B cell (primary cell): Measurements from ENCODE around the gene NHEJ1. TPM values are rescaled to one million over a fixed set of nuclear protein-coding genes. Genes with fewer than 3 reads are reported as not detected.

Experiments used
- ATAC-seq: fragments of 200-7000 bp; cut with Tn5 transposase; one replicate; pipeline ENCODE4 v1.10.0; 2021; ENCODE audit warnings: low read depth, mild to moderate bottlenecking, moderate number of reproducible peaks, moderate library complexity
- CTCF ChIA-PET: fragments of 350-600 bp; sonication (Branson Sonifier 250); formaldehyde crosslinking; loops from one replicate; lab custom pipeline; 2021; ENCODE audit warnings: antibody characterized with exemption, inconsistent platforms; lab: Charles Lee
- POLR2A ChIA-PET: fragments of 350-600 bp; sonication (Branson Sonifier 250); formaldehyde crosslinking; loops from one replicate; lab custom pipeline; 2021; ENCODE audit warnings: antibody characterized with exemption; lab: Charles Lee
- DNase-seq: peaks from one replicate; pipeline ENCODE4 v3.0.0; 2013
- H2AFZ ChIP-seq: 2 replicates; pipeline ENCODE4 v1.6.1; 2012; ENCODE audit warnings: mild to moderate bottlenecking, low read depth, low read length; ENCODE audit not compliant: insufficient read depth, poor library complexity, severe bottlenecking
- H3K27ac ChIP-seq, 2 donors: 1 replicate in 1 of 2; 2 replicates in 1 of 2; pipeline ENCODE4 v1.5.1; 2012 to 2013; ENCODE audit warnings: low read length in 2 of 2, mild to moderate bottlenecking in 2 of 2, moderate library complexity in 1 of 2
- H3K27me3 ChIP-seq, 4 experiments: fragments of 200-600 bp in 1 of 4; sonication (generic) in 1 of 4; replicated peaks in 1 of 4; 1 replicate in 2 of 4; 2 replicates in 2 of 4; pipeline versions ENCODE4 v1.6.1 to v1.7.0; 2013 to 2016; ENCODE audit warnings: low read length in 3 of 4, mild to moderate bottlenecking in 2 of 4, mixed read lengths in 1 of 4, moderate library complexity in 1 of 4; ENCODE audit not compliant: insufficient read depth in 4 of 4, control insufficient read depth in 3 of 4; ENCODE audit errors: control extremely low read depth in 1 of 4
- H3K36me3 ChIP-seq, 2 experiments: replicated peaks in 1 of 2; 1 replicate in 1 of 2; 2 replicates in 1 of 2; pipeline versions ENCODE4 v1.6.1 to v1.7.1; 2013; ENCODE audit warnings: low read length in 1 of 2; ENCODE audit not compliant: insufficient read depth in 2 of 2, control insufficient read depth in 1 of 2; ENCODE audit errors: control extremely low read depth in 1 of 2, extremely low read depth in 1 of 2
- H3K4me1 ChIP-seq, 2 donors: fragments of 200-600 bp in 1 of 2; sonication (generic) in 1 of 2; 1 replicate in 1 of 2; 2 replicates in 1 of 2; pipeline versions ENCODE4 v1.5.1 to v1.6.1; 2013 to 2017; ENCODE audit warnings: low read length in 2 of 2; ENCODE audit not compliant: control insufficient read depth in 2 of 2, insufficient read depth in 2 of 2
- H3K4me2 ChIP-seq: replicated peaks from 2 replicates; pipeline ENCODE3; 2012; ENCODE audit warnings: mild to moderate bottlenecking, low read depth, low read length; ENCODE audit not compliant: poor library complexity, severe bottlenecking
- H3K4me3 ChIP-seq, 5 experiments: fragments of 200-600 bp in 1 of 5; sonication (generic) in 1 of 5; 1 replicate in 3 of 5; 2 replicates in 2 of 5; pipeline versions ENCODE4 v1.5.1 to v1.7.0; 2011 to 2016; ENCODE audit warnings: low read length in 4 of 5, mild to moderate bottlenecking in 4 of 5, low read depth in 2 of 5, control low read depth in 1 of 5, moderate library complexity in 1 of 5; ENCODE audit not compliant: insufficient read depth in 1 of 5; ENCODE audit errors: control extremely low read depth in 1 of 5, extremely low read depth in 1 of 5
- H3K79me2 ChIP-seq: fragments of 200-600 bp; sonication (generic); one replicate; pipeline ENCODE4 v1.6.0; 2016; ENCODE audit warnings: low read length; ENCODE audit not compliant: control insufficient read depth, insufficient read depth
- H3K9ac ChIP-seq: fragments of 200-600 bp; sonication (generic); 2 replicates; pipeline ENCODE4 v1.6.1; 2017; ENCODE audit warnings: mild to moderate bottlenecking, low read length, moderate library complexity
- H3K9me3 ChIP-seq, 3 donors: one replicate each; pipeline versions ENCODE4 v1.6.1 to v1.7.1; 2013; ENCODE audit warnings: low read length in 2 of 3; ENCODE audit not compliant: control insufficient read depth in 2 of 3, insufficient read depth in 1 of 3; ENCODE audit errors: control extremely low read depth in 1 of 3
- H4K20me1 ChIP-seq: 2 replicates; pipeline ENCODE4 v1.6.0; 2012; ENCODE audit warnings: mild to moderate bottlenecking, low read length; ENCODE audit not compliant: insufficient read depth, control insufficient read depth, poor library complexity, severe bottlenecking
- H3K27ac Mint-ChIP-seq: one replicate; pipeline ENCODE4 v1.8.0; 2021; ENCODE audit warnings: mixed read lengths
- H3K27me3 Mint-ChIP-seq: one replicate; pipeline ENCODE4 v1.8.0; 2021; ENCODE audit warnings: mixed read lengths
- H3K4me1 Mint-ChIP-seq: one replicate; pipeline ENCODE4 v1.8.0; 2021; ENCODE audit warnings: mixed read lengths
- H3K4me3 Mint-ChIP-seq: one replicate; pipeline ENCODE4 v1.8.0; 2021; ENCODE audit warnings: mixed read lengths
- H3K9me3 Mint-ChIP-seq: one replicate; pipeline ENCODE4 v1.8.0; 2022; ENCODE audit warnings: mixed read lengths; ENCODE audit not compliant: insufficient read depth
- EZH2 ChIP-seq: IDR thresholded peaks from 2 replicates; pipeline ENCODE4 v1.6.1; 2012; ENCODE audit warnings: borderline replicate concordance, low read depth, mild to moderate bottlenecking, moderate library complexity, low read length; ENCODE audit not compliant: insufficient read depth, poor library complexity, severe bottlenecking
- WGBS: methylation state at CpG from one replicate; pipeline ENCODE4 v1.1.5; 2013; ENCODE audit warnings: missing lambda C conversion rate; ENCODE audit not compliant: insufficient coverage; 5-methylcytosine and 5-hydroxymethylcytosine counted together
- intact Hi-C: fragments of 100-400 bp; cut with micrococcal nuclease; formaldehyde crosslinking; loops from one replicate; pipeline ENCODE4 v1.10.0; 2022
- polyA plus RNA-seq: library from polyadenylated mRNA; depleted of rRNA; stranded (reverse); fragments of >200 nt; gene quantifications from 2 replicates; pipeline ENCODE4 v1.2.3, GENCODE V29; 2012
- total RNA-seq, 2 donors: library from RNA; stranded (reverse); fragments of 120-200 nt in 1 of 2; gene quantifications; 1 replicate in 1 of 2; 2 replicates in 1 of 2; pipeline versions ENCODE4 v1.2.3 to v1.2.4, GENCODE V29; 2013 to 2022
- TF ChIP-seq, protein P1 (sequence below): fragments of 200-600 bp; IDR thresholded peaks from one replicate; pipeline ENCODE4 v1.8.0; 2022; ENCODE audit warnings: antibody characterized with exemption, mild to moderate bottlenecking

NHEJ1 gene
- total and polyA plus RNA-seq, 2 donors (not counting 1 experiment from before 2014, with no cell fraction given): 14.9 to 25.0 TPM

DNA sequence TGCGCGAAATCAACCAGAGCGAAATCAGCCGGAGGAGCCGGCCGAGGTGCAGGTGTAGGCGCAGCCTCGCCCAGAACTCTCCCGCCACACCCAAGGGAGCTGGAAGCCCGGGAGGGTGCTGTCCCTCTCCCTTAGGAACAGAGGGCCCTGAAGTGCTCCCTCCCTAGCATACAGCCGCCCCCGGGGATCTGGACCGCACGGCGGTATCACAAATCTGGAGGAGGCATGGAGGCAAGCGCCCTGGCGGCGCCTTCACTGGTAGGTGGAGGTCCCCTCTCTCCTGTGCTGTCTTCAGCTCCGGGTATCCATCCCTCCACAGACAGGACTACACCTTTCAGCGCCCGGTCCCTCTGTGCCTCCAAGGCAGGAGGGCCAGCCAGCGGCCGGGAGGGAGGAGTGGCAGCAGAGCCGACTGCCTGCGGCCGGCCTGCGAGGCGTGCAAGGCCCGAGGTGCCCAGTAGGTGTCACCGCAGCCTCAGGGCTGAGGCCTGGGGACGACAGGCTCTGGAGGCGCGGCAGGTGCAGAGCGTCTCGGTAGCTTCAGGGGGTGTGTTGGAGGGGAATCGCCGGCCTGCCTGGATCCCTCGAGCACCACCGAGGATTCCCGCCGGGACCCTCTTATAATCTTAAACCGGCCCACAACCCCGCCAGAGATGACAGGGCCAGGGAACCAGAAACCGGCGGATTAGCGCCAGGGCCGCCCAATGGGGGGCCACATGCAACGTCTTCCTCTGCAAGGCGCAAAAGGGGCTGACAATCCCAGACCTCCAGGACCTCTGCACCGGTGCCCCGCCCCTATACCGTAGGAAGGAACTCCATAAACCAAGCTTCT, 102.7 kb downstream of the NHEJ1 start:
- ChIA-PET CTCF (interaction anchor here (0.5 to 9.5 kb wide), 30 partner anchors 10 to 502 kb away, joined by 3 to 117 read pairs (median 4); no protein-coding TSS in a partner anchor), POLR2A (interaction anchor here (0.9 kb wide), 1 partner anchor 97 kb away, joined by 4 read pairs; no protein-coding TSS in a partner anchor)
- Histone ChIP-seq H3K27ac (no peak overlapping the region), H3K4me2 (peak overlapping the region; percentile 63), H3K4me1 (peaks cover 35 to 41% of the 10 kb centered on the region in 2 donors), H3K4me3 (peak overlapping the region in 2 of 5 experiments; percentile 12 to 35), H3K9me3 (no peaks in the 10 kb centered on the region), H3K9ac (peak overlapping the region; percentile 32), H4K20me1 (no peaks in the 10 kb centered on the region), H2AFZ (peak overlapping the region; percentile 45), H3K79me2 (no peaks in the 10 kb centered on the region), H3K36me3 (no peaks in the 10 kb centered on the region), H3K27me3 (peaks cover 0 to 59% (median 45%) of the 10 kb centered on the region in 4 experiments)
- H3K27me3 Mint-ChIP-seq: peaks cover 50% of the 10 kb centered on the region
- peak overlapping the region; percentile 74 for H3K4me3 Mint-ChIP-seq
- ATAC-seq (peak; percentile 98), DNase-seq (peak; percentile 85)
- no peaks in the 10 kb centered on the region for H3K9me3 Mint-ChIP-seq
- peak; percentile 70 for TF ChIP-seq EZH2
- TF ChIP-seq, protein P1, sequence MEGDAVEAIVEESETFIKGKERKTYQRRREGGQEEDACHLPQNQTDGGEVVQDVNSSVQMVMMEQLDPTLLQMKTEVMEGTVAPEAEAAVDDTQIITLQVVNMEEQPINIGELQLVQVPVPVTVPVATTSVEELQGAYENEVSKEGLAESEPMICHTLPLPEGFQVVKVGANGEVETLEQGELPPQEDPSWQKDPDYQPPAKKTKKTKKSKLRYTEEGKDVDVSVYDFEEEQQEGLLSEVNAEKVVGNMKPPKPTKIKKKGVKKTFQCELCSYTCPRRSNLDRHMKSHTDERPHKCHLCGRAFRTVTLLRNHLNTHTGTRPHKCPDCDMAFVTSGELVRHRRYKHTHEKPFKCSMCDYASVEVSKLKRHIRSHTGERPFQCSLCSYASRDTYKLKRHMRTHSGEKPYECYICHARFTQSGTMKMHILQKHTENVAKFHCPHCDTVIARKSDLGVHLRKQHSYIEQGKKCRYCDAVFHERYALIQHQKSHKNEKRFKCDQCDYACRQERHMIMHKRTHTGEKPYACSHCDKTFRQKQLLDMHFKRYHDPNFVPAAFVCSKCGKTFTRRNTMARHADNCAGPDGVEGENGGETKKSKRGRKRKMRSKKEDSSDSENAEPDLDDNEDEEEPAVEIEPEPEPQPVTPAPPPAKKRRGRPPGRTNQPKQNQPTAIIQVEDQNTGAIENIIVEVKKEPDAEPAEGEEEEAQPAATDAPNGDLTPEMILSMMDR: peak; percentile 91
- WGBS: 2% methylated on average over 49 of the region's 52 CpGs
- intact Hi-C loops: loop anchor here (1.0 to 10.0 kb wide), 4 partner anchors 61 to 240 kb away; partner anchors contain the start of gene CRYBA2
- peak overlapping the region; percentile 46 for H3K27ac Mint-ChIP-seq
- peaks cover 24% of the 10 kb centered on the region for H3K4me1 Mint-ChIP-seq
